ENCODE results near the gene OSBPL7.

- TF ChIP-seq CTCF (IDR thresholded peaks at IDR 0.05; ENCODE audit: low read length), result no peak
- no peak for TF ChIP-seq EZH2phosphoT487 (IDR thresholded peaks at IDR 0.05; ENCODE audit: low read length)
These were observed 35.2 kb upstream of the OSBPL7 start for GRCh38 chr17:47856830-47857229.

Data from MM.1S (cell line).